NCI-H128 (cell line): ENCODE results near the gene PPTC7.

Experiments
- DNase-seq: peaks from one replicate; lab custom pipeline; 2025; ENCODE audit not compliant: unreplicated experiment; lab: John Stamatoyannopoulos, UW

Gene PPTC7

DNA sequence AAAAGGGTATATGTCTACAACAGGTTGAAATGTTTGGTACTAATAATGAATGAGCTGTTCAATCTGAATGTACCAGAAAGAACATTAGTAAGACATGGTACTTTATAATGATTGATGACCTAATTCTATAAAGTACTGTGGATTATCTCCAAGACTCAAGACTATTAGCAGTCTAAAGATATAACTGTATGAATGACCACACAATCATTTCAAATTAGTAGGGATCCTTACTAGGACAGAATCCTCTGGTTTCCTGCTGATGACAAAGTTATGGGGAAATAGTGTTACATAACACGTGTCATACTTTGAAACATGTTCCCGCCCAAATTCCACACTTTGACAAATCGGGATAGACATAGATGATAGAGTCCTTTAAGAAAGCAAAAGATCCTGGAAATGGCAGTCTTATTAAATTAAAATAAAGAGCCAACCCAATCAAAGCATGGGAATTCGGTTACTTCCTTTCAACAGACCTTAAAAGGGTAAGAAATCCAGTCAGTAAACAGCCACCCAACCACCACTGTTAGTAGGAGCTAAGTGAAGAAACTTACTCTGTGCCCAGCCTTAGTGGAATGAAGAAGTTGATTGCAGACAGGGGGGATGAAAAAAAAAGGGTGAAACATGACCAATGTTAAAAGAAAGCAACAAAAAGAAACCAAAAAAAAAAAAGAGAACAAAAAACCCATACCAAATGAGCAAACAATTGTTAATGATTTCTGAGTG is 84.0 kb downstream of the PPTC7 start:
- no peak for DNase-seq
